ENCODE measurements around the gene ARL3. TPM values are rescaled to one million over a fixed set of nuclear protein-coding genes. Genes with fewer than 3 reads are reported as not detected.
"Not testable (repeated sequence)": the region's sequence is repeated elsewhere in the genome, so short reads cannot be mapped to it uniquely, and the experiment has no call there.

Gene ARL3
- polyA plus RNA-seq, 4 donors: 28.6 to 32.5 (median 31.0) TPM

DNA sequence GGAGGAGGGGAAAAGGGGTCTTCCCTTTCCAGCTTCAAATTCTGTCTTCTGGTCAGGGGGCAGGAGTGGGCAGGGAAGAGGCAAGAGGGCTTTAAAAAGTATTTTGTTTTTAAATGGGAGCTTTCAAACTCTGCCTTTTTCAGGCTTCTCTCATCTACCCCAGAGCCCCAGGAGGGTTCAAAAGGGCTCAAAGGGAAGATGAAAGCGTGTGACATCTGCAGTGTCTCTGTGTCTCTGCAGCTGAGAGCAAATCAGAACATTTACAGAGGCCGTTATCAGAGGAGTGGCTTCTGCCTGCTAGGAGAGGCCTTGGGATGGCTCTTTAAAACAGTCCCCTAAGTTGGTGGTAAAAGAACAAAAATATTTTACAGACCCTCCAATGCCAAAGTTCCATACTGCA is 39.6 kb downstream of the ARL3 start:
- DNase-seq (ENCODE audit: low read depth in 4 of 4, low spot score in 3 of 4): no peak

DNA sequence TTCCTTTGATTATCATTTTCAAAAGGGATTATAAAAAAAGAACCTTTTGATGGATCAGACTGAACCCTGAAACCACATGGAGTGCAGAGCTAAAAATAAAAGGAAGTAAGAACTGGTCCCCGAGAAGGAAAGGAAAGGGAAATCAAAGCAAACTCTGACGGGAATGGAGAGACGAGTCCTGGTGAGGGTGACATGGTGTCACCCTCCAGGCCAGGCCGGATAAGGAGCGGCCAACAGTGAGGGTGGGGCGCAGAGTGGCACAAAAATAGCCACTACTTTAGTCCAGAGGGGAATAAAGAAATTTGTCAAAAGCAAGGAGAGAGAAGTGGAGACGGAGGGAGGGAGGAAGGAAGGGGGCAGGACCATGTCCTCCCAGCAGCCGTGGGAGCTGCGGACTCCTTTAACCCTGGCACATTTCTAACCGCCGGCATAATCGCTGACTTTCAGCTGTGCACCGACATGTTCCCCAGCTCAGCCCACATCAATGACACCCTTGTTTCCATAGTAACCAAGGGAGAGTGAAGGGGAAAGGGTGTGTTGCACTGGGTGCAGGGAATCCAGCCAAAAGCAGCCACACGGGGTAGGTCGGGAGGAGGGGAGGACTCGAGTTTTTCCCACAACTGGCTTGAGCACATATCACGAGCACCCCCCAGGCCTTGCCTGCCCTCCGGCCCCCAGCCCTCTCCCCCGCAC is 40.2 kb downstream of the ARL3 start:
- no peak for DNase-seq (ENCODE audit: low read depth in 4 of 4, low spot score in 3 of 4)

DNA sequence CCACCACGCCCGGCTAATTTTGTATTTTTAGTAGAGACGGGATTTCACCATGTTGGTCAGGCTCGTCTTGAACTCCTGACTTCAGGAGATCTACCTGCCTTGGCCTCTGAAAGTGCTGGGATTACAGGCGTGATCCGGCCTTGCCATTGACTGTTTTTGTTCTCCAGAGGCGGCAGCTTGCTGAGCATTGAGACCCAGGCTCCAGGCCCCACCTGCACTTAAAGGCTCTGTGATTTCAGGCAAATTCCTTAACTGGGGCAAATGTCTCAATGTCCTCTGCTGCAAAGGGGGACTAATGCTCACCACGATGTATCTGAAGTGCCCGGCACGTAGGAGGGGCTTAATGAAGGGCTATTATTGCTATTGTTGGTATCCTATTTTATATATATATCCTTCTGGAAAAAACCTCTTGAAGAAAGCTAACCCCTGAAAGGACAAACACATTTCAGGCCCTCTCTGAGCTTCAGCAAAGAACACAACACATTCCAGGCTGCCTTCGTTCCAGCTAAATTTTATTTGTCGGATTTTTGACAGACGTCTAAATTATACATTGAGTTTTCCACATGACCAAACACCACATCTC is 40.9 kb downstream of the ARL3 start:
- DNase-seq (ENCODE audit: low read depth in 4 of 4, low spot score in 3 of 4): no peak

DNA sequence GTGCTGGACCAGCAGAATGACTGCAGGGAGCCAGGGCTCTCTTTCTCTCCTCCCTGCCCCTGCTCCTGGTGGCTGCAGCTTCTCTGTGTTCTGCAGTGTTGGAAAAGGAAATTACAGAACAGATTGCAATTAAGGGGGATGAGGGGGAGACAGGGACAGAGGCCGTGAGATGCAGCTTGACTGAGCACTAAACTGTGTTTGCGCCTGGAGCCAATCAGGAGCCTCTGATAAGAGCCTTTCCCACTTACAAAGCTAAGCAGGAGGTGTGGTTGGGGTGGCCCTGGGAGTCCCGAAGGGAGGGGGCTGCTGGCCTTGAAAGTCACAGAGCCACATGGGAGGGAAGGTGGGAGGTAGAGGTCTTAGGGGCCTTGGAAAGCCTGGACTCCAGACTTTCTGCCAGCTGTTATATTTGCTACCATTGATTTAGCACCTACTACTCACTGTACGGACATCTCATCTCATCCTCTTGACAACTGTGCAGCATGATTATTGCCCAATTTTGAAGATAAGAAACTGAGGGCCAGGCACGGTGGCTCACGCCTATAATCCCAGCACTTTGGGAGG is 43.2 kb downstream of the ARL3 start:
- no peak for DNase-seq (ENCODE audit: low read depth in 4 of 4, low spot score in 3 of 4)

- DNase-seq (ENCODE audit: low read depth in 4 of 4, low spot score in 3 of 4): no peak
These were observed 44.0 kb downstream of the ARL3 start for GRCh38 chr10:102670065-102670670.

DNA sequence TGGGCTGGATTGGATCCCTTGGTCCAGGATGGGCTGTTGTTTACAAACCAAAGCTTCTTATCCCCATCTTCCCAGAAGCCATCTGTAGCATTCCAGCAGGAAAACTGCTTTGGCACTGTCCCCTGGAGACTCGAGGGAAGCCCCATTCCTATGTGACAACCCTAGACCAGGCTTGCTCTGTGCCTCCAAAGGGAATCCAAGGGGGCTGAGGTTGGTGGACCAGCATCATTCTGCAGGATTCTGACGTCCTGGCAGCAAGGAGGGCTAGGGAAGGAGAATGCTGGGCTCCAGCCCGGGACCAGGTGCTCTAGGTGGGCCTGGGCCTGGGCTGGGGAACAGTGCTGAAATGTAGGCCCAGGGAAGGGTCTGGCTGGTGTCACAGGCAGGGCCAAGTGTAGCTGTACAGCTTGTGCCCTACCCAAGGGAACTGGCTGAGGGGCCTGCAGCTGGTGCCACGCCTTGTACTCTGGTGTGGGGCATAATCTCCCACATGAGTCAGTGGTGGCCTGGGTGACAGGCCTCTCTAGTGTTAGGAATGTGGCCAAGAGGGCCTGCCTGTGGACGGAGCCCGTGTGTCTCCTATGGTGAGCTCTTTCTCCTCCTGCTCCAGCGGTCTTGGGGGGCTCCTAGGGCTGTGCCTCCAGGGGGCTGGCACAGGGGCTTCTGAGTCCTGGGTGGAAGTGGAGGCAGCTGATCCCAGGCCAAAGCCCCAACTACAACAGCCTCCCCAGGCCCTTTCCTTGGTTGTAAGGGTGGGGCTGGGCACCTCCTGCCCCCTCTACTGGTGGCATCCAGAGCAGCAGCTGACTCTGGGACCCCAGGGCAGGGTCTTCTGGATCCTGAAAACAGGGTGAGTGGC is 44.8 kb downstream of the ARL3 start:
- no peak for DNase-seq (ENCODE audit: low read depth in 4 of 4, low spot score in 3 of 4)

- DNase-seq (ENCODE audit: low read depth in 4 of 4, low spot score in 3 of 4): no peak
These were observed 45.7 kb downstream of the ARL3 start for GRCh38 chr10:102668326-102669107.

DNA sequence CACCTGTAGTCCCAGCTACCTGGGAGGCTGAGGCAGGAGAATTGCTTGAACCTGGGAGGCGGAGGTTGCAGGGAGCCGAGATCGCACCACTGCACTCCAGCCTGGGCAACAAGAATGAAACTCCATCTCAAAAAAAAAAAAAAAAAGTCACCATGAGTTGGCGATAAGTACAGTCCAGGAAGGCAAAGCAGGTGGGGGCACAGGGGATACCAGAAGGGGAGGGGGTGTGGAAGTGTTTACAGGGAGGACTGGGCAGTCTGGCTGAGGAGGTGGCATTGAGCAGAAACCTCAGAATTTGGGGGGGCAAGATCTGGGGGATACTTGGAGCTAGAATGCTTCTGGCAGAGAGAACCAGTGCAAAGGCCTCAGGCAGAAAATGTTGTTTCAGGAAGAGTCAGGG is 46.8 kb downstream of the ARL3 start:
- not testable (repeated sequence) for DNase-seq (ENCODE audit: low read depth in 4 of 4, low spot score in 3 of 4)

DNA sequence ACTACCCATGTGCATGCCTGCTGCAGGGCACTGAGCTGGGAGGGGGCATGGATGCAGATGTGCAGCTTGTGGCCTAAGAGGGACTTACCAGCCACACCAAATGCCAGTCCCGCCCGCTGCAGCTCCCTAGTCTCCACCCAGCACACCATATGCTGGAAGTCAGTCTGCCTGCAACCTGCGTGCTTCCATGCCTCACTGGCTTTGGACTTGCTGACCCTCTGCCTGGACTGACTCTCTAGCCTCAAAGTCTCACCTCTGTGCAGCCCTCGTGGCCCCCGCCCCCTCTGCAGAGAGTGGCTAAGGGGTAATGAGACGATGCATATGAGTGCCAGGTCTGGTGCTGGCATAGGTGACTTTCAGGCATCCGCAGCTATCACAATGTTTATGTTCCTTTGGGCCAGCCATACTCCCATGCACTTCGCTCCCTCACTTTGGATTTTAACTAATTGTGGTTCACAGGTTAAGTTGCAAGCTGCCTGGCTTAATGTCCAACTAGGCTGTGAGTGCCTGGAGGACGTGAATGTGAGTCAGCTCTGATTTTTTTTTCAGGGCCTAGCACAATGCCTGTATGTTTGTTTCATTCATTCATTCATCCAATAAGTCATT is 48.2 kb downstream of the ARL3 start:
- DNase-seq (ENCODE audit: low read depth in 4 of 4, low spot score in 3 of 4): no peak

GRCh38 chr10:102661658-102662028 is 52.6 kb downstream of the ARL3 start:
- DNase-seq (ENCODE audit: low read depth in 4 of 4, low spot score in 3 of 4): no peak

GRCh38 chr10:102660888-102661657 is 53.1 kb downstream of the ARL3 start:
- DNase-seq (ENCODE audit: low read depth in 4 of 4, low spot score in 3 of 4): no peak

DNA sequence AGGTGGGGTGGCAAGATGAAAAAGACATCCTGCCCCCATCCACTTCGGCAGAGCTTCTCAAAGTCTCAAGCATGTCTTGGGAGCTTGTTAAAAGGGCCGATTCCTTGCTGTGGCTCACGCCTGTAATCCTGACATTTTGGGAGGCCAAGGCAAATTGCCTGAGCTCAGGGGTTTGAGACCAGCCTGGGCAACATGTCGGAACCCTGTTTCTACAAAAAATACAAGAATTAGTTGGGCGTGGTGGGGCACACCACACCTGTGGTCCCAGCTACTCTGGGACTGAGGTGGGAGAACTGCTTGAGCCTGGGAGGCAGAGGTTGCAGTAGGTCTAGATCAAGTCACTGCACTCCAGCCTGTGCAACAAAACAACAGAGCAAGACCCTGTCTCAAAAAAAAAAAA is 55.4 kb downstream of the ARL3 start:
- DNase-seq (ENCODE audit: low read depth in 4 of 4, low spot score in 3 of 4): no peak

- DNase-seq (ENCODE audit: low read depth in 4 of 4, low spot score in 3 of 4): no peak
These were observed 56.0 kb downstream of the ARL3 start for GRCh38 chr10:102657984-102658724.

DNA sequence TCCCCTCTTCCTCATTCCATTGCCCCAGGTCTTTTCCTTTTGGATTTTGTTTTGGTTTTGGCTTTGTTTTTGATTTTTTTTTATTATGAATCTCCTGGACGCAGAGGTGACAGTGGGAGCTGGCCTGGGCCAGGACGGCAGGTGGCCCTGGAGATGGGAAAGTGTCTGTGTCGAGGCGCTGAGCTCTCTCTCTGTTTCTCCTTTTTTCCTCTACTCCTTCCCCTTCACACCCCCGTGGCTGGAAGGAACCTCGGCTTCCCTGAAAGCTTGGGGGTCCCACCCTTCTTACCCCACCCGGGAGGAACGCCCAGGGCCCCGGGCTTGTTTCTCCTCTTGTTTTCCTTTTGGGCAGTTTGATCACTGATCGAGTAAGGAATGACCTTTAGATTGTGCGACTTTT is 56.7 kb downstream of the ARL3 start:
- no peak for DNase-seq (ENCODE audit: low read depth in 4 of 4, low spot score in 3 of 4)

DNA sequence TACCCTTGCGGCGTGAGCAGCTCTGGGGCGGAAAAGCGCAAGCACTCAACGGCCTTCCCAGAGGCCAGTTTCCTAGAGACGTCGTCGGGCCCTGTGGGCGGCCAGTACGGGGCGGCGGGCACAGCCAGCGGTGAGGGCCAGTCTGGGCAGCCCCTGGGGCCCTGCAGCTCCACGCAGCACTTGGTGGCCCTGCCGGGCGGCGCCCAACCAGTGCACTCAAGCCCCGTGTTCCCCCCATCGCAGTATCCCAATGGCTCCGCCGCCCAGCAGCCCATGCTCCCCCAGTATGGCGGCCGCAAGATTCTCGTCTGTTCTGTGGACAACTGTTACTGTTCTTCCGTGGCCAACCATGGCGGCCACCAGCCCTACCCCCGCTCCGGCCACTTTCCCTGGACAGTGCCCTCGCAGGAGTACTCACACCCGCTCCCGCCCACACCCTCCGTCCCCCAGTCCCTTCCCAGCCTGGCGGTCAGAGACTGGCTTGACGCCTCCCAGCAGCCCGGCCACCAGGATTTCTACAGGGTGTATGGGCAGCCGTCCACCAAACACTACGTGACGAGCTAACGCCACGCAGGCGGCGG is 57.3 kb downstream of the ARL3 start:
- DNase-seq (ENCODE audit: low read depth in 4 of 4, low spot score in 3 of 4): no peak

- DNase-seq (ENCODE audit: low read depth in 4 of 4, low spot score in 3 of 4): no peak
These were observed 58.2 kb downstream of the ARL3 start for GRCh38 chr10:102656026-102656425.

- DNase-seq (ENCODE audit: low read depth in 4 of 4, low spot score in 3 of 4): no peak
These were observed 59.2 kb downstream of the ARL3 start for GRCh38 chr10:102654969-102655368.

DNA sequence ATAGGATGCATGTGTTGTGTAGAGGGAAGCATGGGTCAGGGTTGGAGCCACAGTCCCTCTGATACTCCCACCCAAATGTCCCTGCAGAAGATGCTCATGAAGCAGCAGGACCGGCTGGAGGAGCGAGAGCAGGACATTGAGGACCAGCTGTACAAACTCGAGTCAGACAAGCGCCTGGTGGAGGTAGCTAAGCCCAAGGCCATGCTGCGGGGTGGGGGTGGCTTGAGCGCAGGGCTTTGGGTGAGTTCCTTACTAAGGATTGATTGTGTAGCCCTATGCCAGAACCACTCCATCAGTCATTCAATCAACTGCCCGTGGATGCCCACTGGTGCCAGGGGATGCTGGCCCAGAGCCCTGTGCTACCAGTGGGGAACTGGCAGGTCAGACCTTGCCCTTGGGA is 59.6 kb downstream of the ARL3 start:
- no peak for DNase-seq (ENCODE audit: low read depth in 4 of 4, low spot score in 3 of 4)

Measured in right renal pelvis (tissue), 4 donors.